HG03097 (cell line): ENCODE measurements around the gene TPD52L2.
"Not testable (repeated sequence)": the region's sequence is repeated elsewhere in the genome, so short reads cannot be mapped to it uniquely, and the experiment has no call there.

Experiments used
- ATAC-seq: cut with Tn5 transposase; IDR thresholded peaks from one replicate; pipeline ENCODE4 v1.9.1; 2021; ENCODE audit not compliant: unreplicated experiment, low FRiP score

Gene TPD52L2

GRCh38 chr20:63894358-63895201 is 29.5 kb downstream of the TPD52L2 start, which contains the start of gene DNAJC5:
Gene DNAJC5, plus strand, starts transcription at chr20:63895126. Its CDS starts 33,220 bp downstream, at chr20:63928346.
- peak; percentile 74 for ATAC-seq

- ATAC-seq = peak; percentile 10
Observed at GRCh38 chr20:63895202-63895951, 30.3 kb downstream of the TPD52L2 start.

- ATAC-seq = no peak
Observed at GRCh38 chr20:63895952-63896263, 30.8 kb downstream of the TPD52L2 start.

- no peak for ATAC-seq
Observed at GRCh38 chr20:63896264-63897105, 31.4 kb downstream of the TPD52L2 start.

DNA sequence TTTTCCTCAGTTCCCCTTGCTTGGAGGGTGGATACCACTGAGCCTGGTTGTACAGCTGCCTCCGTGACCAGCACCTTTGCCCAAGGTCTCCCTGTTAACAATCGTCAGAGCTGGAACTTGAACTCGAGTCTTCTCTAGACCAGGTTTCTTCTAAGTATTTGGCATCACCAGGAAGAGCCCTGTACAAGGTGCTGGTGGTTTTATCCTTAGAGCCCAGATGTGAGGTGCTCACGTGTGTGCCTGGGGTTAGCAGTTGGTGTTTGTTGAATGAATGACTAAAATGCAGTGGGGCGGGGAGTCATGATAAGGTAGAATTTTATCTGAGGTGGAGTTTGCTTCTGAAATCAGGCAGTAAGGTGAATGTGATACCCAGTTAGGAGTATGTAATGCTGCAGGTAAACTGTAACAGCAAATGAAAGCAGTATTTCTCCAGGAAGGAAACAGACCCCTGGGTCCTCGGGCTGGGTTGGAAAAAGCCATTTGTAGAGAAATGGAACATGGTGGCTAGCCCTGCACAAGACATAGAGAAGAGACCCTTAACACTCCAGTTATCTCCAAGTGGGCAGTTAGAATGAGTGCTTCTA is 33.0 kb downstream of the TPD52L2 start:
- ATAC-seq = no peak

- no peak for ATAC-seq
Observed at GRCh38 chr20:63898882-63899558, 34.0 kb downstream of the TPD52L2 start.

DNA sequence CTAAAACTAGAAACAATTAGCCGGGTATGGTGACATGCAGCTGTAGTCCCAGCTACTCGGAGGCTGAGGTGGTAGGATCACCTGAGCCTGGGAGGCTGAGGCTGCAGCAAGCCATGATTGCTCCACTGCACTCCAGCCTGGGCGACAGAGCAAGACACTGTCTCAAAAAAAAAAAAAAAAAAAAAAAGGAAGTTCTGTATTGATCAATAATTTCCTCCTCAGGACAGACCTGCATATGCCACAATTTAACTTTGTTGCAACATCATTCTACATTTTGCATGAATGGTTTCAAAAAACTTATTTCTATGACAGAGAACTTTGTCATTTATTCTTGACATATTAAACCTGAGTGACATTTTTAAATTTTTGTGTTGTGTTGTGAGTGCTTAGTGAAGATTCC is 35.3 kb downstream of the TPD52L2 start:
- ATAC-seq = no peak

GRCh38 chr20:63903796-63904561 is 38.9 kb downstream of the TPD52L2 start:
- ATAC-seq = no peak

- no peak for ATAC-seq
Observed at GRCh38 chr20:63908008-63908682, 43.1 kb downstream of the TPD52L2 start.

DNA sequence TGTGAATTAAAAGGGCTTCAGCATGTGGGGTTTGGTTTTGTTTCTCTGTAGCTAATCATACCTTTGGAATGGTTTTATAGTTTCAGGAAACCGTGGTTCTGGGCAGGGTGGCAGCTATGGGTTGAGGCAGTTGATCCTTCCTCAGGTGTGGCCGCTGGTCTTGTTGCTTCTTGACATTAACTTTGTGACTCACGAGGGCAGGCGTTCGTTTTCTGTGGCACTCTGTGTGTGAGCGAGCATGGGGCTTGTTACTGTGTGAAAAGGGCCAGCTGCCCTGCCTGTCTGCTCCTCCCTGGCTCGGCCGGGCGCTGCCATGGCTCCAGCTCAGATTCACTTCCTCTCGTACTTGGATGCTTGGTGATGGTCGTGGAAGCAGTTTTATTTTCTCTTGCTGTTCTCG is 46.1 kb downstream of the TPD52L2 start:
- ATAC-seq = no peak

GRCh38 chr20:63913768-63914167 is 48.7 kb downstream of the TPD52L2 start:
- no peak for ATAC-seq

DNA sequence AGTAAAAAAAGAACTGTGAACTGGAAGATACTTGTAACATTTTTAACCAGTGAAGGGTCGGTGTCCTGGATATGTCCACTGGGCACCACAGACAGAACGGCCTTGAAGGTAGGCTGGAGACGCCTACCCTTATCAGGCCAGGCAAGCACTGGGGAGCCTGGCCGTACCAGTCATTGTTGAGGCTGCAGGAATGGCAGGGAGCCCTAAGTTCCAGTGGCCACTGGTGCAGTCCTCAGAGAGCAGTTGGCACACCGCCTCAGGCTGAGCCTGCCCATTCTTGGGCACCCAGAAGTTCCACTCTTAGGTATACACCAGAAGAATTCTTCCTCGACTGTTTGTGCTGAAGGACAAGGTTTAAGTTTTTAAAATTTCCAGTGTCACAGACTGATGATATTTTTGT is 50.4 kb downstream of the TPD52L2 start:
- no peak for ATAC-seq

DNA sequence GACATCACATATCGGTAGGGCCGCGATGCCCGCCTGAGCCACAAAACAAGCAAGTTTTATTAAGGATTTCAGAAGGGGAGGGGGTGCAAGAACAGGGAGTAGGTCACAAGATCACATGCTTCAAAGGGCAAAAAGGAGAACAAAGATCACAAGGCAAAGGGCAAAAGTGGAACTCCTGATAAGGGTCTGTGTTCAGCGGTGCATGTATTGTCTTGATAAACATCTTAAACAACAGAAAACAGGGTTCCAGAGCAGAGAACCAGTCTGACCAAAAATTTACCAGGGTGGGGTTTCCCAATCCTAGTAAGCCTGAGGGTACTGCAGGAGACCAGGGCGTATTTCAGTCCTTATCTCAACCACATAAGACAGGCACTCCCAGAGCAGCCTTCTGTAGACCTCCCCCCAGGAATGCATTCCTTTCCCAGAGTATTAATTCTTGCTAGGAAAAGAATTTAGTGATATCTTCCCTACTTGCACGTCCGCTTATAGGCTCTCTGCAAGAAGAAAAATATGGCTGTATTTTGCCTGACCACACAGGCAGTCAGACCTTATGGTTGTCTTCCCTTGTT is 51.4 kb downstream of the TPD52L2 start:
- not testable (repeated sequence) for ATAC-seq

DNA sequence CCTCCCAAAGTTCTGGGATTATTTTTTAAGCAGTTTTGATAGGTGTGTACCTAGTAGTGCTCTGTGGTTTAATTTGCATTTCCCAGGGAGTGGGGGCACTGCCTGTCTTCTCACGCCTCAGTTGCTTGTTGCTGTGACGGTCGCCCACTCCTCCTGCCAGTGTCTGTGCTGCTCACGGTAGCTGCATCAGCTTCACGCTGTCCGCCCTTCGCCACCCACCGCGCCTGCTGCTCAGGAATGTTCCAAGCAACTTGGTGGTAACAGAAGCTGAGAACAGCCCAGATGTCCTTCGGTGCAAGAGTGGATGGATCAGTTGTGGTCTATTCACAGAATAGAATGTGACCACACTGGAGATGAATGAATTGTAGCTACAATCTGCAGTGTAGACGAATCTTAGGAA is 52.7 kb downstream of the TPD52L2 start:
- ATAC-seq = no peak

DNA sequence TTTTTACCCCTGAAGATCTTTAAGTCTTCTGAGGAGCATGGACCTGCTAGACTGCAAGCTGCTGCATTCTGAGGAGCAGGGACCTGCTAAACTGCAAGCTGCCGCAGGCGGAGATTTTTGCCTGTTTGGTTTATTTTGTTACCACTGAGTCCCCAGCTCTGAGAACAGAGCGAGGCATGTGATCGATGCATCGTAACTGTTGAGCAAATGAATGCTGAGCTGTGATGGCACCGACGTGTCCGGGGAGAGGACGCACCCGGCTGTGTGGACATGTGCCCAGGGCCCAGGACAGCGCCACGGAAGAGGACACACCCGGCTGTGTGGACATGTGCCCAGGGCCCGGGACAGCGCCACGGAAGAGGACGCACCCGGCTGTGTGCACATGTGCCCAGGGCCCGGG is 54.1 kb downstream of the TPD52L2 start:
- ATAC-seq = no peak

GRCh38 chr20:63920226-63920625 is 55.2 kb downstream of the TPD52L2 start:
- ATAC-seq = no peak

- no peak for ATAC-seq
Observed at GRCh38 chr20:63923651-63924050, 58.6 kb downstream of the TPD52L2 start.

GRCh38 chr20:63924241-63924640 is 59.2 kb downstream of the TPD52L2 start:
- no peak for ATAC-seq
